HTERT RPE-1 (cell line): ENCODE measurements around the gene RERE.

Source experiments
- in situ Hi-C: fragments of 300-500 bp; cut with MboI; formaldehyde crosslinking; loops from 4 replicates; pipeline ENCODE4 v1.14.3; 2020; ENCODE audit warnings: low sequenced_read_pairs

Gene RERE

GRCh38 chr1:8495928-8496401 lies 321.5 kb downstream of the RERE start:
- in situ Hi-C loops: no loop called here

DNA sequence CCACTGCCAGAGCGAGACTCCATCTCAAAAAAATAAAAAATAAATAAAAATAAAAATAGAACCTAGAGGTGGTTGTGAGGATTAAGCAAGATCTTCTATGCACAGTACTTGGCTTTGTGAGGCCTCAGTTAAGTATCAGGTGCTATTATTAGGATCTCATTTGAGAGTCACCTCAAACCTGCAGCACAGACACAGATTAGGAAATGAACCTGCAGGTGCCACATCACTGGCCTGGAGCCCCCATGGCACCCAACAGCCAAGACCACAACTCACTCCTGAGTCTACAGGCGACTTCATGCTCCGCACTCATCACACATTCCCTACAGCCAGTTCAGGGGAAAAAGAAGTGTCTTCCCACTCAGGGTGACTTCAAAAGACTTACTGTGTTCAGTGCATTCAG lies 322.8 kb downstream of the RERE start:
- in situ Hi-C loops: no loop called here

DNA sequence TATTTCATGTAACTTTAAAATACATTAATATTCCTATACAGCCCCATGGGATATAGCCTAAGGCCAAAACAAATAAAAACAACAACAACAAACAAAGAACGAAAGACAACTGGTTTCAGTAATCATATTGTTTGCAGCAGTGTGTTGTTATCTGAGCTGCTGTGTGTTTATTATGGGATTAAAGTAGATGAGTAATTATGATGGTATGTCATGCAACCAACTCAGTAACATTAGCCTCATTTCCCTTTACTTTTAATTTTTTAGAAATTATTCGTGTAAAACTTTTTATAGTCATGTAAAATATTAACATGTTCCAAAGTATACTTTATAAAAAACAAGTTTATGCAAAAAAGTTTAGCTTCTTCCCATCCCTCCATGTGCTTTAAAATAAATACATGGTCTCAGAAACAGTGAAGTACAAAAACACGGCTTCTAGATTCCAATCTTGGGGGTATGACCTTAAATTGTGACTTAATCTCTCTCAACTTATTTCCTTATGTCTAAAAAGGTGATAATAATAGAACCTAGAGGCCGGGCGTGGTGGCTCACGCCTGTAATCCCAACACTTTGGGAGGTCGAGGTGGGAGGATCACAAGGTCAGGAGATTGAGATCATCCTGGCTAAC lies 323.4 kb downstream of the RERE start:
- in situ Hi-C loops: no loop called here

DNA sequence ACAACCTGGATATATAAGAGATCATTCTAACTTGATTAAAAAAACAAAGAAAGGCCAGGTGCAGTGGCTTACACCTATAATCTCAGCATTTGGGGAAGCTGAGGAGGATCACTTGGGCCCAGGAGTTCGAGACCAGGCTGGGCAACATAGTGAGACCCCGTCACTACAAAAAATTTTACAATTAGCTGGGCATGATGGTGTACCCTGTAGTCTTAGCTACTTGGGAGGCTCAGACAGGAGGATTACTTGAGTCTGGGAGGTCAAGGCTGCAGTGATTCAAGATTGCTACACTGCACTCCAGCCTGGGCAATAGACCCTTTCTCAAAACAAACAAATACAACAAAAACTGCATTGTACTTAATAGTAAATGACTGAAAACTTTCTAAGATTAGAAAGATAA lies 330.2 kb downstream of the RERE start:
- in situ Hi-C loops: no loop called here

- in situ Hi-C loops: no loop called here
Observed at GRCh38 chr1:8486047-8486446, 331.4 kb downstream of the RERE start.

DNA sequence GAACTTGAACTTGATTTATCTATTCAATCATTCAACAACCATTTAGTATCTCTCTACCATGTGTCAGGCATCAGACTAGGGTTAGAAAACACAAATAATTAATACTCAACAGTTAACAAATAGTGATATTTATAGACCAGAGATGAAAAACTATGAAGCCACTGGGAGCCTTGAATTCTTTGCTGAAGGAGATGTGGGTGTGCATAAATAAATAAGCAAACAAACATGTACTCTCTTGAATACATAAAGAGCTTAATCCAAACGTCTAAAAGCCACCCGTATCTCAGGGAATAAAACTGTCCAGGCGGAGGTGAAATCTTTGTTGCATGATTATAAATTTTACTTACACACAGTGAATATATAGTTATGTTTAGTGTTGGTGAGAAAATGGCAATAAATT lies 333.9 kb downstream of the RERE start:
- in situ Hi-C loops: no loop called here

GRCh38 chr1:8482979-8483381 lies 334.5 kb downstream of the RERE start:
- in situ Hi-C loops: no loop called here

DNA sequence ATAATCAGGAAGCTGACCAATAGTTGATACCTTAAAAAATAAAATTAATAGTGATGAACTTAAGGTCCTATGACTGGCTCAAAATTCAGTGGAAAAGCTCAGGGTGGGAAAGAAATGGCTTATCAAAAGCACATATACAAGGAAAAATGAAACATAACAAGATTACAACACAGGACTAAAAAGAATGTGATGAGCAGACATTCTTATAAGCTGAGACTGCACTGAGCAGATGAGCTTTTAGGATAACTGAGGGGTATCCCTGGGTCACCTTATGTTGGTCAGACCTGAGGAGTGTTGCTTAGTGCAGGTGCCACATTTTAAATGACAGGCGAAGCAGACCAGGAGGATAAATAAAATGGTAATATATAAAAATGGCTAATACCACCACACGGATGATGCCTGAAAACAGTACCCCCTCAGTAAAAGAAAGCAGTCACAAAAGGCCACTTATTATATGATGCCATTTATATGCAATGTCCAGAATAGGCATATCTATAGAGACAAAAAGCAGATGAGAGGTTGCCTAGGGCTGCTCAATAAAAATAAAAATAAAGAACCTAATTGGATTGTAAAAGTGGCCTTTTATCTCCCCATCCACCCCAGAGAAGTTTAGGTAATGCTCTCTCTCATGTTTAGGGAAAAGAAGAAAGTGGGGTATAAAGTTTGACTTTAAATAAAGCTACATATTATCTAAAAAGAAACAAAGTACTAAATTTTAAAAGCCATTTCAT lies 335.6 kb downstream of the RERE start:
- in situ Hi-C loops: no loop called here

DNA sequence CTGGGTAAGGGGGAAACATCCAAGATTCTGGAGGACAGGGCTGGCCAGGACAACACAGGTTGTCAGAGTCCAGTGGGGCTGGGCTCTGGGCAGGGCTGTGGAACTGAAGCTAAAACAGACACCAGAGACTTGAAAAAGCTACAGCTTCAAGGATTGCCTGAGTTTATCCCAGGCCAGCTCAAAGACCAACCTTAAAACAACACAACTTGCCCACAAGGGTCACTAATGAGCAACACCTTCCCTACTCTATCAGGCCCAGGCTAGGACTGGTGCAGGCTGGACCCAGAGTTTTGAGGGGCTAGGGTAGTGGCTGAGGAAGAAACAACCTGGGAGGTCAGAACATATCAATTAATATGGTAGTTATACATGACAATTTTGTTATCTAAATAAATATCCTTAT lies 338.9 kb downstream of the RERE start:
- in situ Hi-C loops: no loop called here

DNA sequence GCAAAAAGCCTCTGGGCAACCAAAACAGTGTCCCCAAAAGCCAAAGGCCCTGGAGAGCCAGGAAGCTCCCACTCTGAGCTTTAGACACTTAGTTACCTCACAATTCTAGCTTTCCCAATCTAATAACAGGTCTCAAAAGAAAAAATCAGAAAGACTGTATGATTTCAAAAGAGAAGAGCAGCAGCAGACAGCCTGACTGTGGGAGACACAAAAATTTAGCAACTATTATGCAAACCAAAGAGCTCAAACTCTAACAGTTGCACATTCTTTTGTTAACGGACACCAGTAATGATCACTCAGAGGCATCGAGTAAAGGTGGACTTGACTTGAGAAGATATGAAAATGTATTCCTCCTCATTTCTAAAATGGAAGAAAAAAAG lies 339.5 kb downstream of the RERE start:
- in situ Hi-C loops: no loop called here

DNA sequence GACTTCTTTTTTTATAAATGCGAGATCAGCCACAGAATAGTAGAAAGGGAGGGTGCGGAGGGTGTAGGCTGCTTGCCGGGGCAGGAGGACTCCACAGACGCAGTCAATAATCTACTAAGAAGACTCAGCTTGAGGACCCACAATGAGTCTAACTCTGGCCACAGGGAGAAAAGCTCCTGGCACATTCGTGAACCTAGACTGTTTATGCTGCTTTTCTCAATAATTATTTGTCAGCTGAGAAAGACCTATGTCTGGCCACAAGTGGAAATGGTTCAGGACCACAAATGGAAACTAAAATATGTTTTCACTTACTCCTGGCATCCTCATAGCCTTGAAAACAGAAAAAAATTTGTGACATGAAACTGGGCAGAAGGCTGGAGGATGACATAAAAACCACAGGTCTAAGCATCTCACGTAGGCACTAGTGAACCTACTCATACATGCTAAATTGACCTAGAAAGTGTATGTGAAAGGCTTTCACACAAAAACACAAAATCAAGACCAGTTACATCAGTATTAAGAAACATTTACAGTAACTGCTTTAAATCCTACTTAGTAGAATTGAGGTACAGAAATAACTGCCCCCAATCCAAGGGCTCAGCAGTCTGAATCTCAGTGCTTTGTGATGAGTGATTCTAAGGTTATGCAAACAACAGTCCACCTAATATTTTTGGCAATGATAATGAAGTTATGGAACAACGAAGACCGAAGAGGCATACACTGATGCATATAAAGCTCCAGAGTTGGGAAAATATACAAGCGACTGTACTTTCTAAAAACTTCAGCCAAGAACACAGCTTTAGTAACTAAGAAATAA lies 340.1 kb downstream of the RERE start:
- in situ Hi-C loops: no loop called here

DNA sequence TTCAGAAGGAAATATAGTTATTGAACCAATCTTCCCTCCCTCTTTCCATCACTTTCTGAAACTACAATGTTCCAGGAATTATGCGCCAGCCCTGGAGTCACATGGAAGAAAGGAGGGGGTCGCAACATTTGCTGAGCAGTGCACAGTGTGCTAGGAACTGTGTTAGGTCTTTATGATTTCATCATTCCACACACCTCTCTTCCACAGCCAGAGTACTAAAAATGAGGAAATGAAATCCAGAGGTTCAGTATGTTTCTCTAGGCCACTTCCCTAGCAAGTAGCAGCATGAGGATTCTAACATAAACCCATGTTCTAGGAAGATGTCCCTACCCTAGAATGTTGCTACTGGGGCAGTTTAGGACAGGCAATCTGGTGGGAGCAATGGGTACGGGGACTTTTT lies 341.4 kb downstream of the RERE start:
- in situ Hi-C loops: no loop called here

DNA sequence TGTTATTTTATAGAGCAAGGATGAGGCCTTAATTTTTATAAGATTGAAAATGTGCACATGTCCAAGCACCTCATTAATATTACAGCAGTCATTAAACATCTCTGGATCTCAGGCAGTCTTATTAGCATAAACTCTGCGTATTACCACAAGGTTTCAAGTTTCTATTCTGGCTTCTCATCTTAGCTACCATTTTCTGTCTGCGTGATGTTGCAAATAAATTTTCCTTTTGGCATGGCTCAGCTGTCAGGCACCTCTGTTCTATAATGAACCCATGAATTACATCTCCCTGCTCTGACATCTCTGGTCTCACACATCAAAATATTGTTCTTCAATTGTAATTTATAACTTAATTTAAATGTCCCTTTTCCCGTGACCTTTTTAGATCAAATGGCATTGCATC lies 343.1 kb downstream of the RERE start:
- in situ Hi-C loops: no loop called here

DNA sequence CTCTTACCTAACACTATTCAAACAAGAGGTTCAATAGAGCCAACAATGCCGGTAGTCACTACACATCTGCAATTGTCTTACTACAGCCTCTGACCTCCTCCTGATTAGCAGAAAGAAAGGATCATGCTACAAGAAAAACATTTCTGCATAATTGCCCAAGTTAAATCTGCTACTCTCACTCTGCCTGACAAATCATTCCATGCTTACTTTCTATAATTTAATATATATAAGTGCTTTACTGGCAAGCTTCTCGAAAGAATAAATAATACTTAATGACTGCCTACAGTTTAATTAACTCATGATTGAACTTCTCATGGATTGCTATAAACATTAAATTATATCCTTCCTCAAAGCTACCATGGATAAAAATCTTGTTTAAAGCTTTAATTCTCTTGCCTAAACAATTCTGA lies 343.5 kb downstream of the RERE start:
- in situ Hi-C loops: no loop called here

DNA sequence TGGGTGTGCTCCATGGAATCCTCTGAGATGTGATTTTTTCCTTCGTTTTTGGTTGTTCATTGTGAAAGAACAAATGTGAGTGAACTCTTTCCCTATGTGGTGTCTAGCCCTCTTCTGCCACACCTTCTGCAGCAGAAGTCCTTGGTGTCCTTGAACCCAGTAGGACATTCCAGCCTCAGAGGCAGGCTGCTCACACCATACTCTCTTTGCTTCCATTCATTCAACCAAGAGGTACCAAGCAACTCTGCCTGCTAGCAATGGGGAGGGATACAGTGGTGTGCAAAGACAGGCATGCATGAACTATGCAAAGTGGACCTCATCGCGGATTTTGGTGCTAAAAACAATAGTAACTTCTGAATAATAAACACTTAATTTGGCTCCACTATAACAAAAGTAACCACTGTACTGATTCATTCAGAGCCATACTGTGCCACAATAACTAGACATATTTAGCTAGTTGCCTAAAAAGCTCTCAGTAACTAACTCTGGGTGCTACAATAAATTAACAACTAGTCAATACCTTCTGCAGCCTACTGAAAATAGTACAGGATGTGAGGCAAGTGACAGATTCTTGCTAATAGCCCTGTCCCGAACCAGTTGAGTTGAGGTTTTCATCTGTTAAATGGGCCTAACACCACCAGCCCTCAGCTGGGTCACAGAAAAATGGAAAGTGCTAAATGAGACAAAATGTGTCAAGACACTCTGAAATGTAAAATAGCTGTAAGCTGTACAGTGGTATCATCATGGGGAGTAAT lies 344.1 kb downstream of the RERE start:
- in situ Hi-C loops: no loop called here

DNA sequence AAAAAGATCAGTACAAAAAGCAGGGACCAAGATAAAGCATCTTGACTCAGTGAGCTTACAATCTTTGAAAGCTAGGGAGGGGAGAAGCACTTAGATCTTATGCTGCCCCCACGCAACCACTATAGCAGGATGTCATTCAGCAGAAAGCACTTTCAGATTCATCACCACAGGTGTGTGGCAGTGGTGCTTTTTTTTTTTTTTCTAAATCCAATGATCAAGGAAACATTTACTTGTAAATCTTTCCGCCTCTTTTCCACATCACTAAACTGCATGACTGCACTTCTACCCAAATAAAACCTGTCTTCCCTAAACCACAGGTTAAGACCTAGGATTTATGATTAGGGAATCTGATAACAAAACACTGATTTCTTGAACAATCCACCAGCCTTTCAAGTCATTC lies 344.8 kb downstream of the RERE start:
- in situ Hi-C loops: no loop called here

DNA sequence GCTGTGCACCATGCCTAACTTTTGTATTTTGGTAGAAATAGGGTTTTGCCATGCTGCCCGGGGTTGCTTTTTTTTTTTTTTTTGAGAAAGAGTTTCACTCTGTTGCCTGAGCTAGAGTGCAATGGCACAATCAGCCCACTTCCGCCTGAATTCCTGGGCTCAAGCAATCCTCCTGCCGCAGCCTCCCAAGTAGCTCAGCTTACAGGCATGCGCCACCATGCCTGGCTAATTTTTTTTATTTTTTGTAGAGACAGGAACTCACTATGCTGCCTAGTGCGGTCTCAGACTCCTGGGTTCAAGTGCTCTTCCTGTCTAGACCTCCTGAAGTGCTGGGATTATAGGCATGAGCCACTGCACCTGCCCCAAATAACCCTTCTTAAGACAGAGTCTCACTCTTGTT lies 346.0 kb downstream of the RERE start:
- in situ Hi-C loops: no loop called here

- in situ Hi-C loops: no loop called here
Observed at GRCh38 chr1:8468751-8469150, 348.7 kb downstream of the RERE start.

- in situ Hi-C loops: no loop called here
Observed at GRCh38 chr1:8467308-8467707, 350.1 kb downstream of the RERE start.

DNA sequence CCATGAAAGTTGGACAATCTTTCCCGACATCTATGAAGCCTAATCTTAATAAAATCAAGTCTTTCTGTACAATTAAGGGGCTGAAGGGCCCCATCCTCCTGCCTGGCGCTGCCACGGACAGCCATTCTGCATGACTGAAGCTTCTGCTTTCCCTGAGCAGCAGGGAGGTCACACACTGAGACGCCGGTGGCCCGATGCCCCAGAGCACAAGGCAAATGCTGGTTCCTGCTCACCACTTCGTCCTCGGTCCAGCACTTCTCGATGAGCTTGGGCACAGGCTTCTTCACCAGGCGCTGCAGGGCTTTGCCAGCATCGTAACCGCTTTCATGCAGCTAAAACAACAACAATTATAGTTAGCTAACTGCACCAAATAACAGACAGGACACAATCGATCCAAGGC lies 351.7 kb downstream of the RERE start:
- in situ Hi-C loops: no loop called here

- in situ Hi-C loops: no loop called here
Observed at GRCh38 chr1:8465013-8465412, 352.4 kb downstream of the RERE start.
